ENCODE measurements around the gene MAK.

Gene MAK

DNA sequence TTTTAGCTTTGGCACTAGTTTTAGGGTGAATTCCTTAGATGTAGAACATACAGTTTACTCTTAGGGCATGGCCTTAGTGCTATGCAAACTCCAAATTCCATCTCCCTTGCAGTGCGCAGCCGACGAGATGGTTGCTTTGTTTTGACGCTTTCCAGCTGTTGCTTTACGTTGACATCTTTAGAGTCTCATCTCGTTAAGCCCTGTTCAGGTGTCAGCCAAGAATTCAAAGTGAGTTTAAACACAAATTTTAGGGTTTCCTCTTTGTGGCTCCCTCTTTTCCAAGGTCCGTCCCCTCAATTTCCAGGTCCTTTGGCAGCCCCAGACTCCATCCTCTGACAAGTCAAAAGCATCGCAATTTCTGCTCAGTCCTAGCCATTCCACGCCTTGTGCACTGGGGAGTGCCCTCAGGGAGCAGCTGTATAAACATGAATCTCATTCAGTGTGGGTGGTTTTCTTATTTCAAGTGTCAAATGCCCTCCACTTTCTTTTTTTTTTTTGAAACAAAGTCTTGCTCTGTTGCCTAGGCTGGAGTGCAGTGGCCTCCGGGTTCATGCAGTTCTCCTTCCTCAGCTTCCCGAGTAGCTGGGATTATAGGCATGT is 14.1 kb upstream of the MAK start:
- no peak overlapping the region for H3K9ac ChIP-seq (ENCODE audit: low read length)
- no peak for DNase-seq
- no peaks in the 10 kb centered on the region for H3K79me2 ChIP-seq (ENCODE audit: low read length)
- peaks cover 3% of the 10 kb centered on the region; the same call in 1 of the 2 replicates for H3K4me1 ChIP-seq (ENCODE audit: low read length)
- H3K9me3 ChIP-seq (replicated peaks; ENCODE audit: insufficient read depth, low read length), result no peaks in the 10 kb centered on the region
- no peaks in the 10 kb centered on the region for H3K27me3 ChIP-seq (replicated peaks; ENCODE audit: insufficient read depth, low read length)
- no peaks in the 10 kb centered on the region for H4K20me1 ChIP-seq (ENCODE audit: insufficient read depth, low read length)
- H2AFZ ChIP-seq (ENCODE audit: low read length), result no peak overlapping the region
- H3F3A ChIP-seq (ENCODE audit: insufficient read depth, low read length), result peaks cover 4% of the 10 kb centered on the region; the same call in 1 of the 2 replicates
- H3K36me3 ChIP-seq (replicated peaks; ENCODE audit: insufficient read depth, low read length), result no peaks in the 10 kb centered on the region
- TF ChIP-seq EZH2phosphoT487 (IDR thresholded peaks at IDR 0.05; ENCODE audit: low read length) (no peak), EZH2 (optimal IDR thresholded peaks at IDR 0.05; ENCODE audit: low read depth, low read length) (no peak)
- TF ChIP-seq, protein P1, sequence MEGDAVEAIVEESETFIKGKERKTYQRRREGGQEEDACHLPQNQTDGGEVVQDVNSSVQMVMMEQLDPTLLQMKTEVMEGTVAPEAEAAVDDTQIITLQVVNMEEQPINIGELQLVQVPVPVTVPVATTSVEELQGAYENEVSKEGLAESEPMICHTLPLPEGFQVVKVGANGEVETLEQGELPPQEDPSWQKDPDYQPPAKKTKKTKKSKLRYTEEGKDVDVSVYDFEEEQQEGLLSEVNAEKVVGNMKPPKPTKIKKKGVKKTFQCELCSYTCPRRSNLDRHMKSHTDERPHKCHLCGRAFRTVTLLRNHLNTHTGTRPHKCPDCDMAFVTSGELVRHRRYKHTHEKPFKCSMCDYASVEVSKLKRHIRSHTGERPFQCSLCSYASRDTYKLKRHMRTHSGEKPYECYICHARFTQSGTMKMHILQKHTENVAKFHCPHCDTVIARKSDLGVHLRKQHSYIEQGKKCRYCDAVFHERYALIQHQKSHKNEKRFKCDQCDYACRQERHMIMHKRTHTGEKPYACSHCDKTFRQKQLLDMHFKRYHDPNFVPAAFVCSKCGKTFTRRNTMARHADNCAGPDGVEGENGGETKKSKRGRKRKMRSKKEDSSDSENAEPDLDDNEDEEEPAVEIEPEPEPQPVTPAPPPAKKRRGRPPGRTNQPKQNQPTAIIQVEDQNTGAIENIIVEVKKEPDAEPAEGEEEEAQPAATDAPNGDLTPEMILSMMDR (IDR thresholded peaks at IDR 0.05; ENCODE audit: low read length), result no peak
- H3K4me3 ChIP-seq (ENCODE audit: low read length), result no peak overlapping the region
- H3K27ac ChIP-seq (ENCODE audit: low read length), result no peak overlapping the region
- no peaks in the 10 kb centered on the region for H3K9me2 ChIP-seq (replicated peaks; ENCODE audit: insufficient read depth, low read length)
- H3K4me2 ChIP-seq (ENCODE audit: low read depth, low read length), result no peak overlapping the region

DNA sequence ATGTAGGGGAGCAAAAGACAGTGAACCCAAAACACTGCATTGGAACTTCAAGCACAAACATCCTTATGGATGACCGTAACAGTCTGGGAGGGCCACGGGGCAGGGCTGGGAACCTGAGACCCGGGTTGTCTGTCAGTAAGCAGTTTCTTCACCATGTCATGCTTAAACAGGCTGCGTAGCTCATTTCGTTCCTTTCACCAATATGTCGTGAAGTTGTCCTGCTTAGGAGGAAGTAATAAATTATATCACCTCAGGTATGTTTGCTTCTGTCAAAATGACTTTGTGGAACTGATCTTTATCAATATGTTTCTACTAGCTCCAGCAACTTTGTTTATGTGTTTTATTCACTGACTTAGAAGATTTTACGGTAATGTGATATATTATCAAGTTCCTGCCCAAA is 12.4 kb upstream of the MAK start:
- Histone ChIP-seq H3K9me2 (replicated peaks; ENCODE audit: insufficient read depth, low read length) (no peaks in the 10 kb centered on the region), H2AFZ (ENCODE audit: low read length) (no peak overlapping the region), H3K27ac (ENCODE audit: low read length) (no peak overlapping the region), H3K27me3 (replicated peaks; ENCODE audit: insufficient read depth, low read length) (no peaks in the 10 kb centered on the region), H3K4me3 (ENCODE audit: low read length) (no peak overlapping the region), H3K4me1 (ENCODE audit: low read length) (peaks cover 3% of the 10 kb centered on the region; the same call in 1 of the 2 replicates), H3K9me3 (replicated peaks; ENCODE audit: insufficient read depth, low read length) (no peaks in the 10 kb centered on the region), H3K36me3 (replicated peaks; ENCODE audit: insufficient read depth, low read length) (no peaks in the 10 kb centered on the region), H3K4me2 (ENCODE audit: low read depth, low read length) (no peak overlapping the region), H4K20me1 (ENCODE audit: insufficient read depth, low read length) (no peaks in the 10 kb centered on the region), H3K9ac (ENCODE audit: low read length) (no peak overlapping the region), H3F3A (ENCODE audit: insufficient read depth, low read length) (peaks cover 4% of the 10 kb centered on the region; the same call in 1 of the 2 replicates), H3K79me2 (ENCODE audit: low read length) (no peaks in the 10 kb centered on the region)
- no peak for TF ChIP-seq EZH2phosphoT487 (IDR thresholded peaks at IDR 0.05; ENCODE audit: low read length)
- TF ChIP-seq, protein P1 (IDR thresholded peaks at IDR 0.05; ENCODE audit: low read length), result no peak
- TF ChIP-seq EZH2 (optimal IDR thresholded peaks at IDR 0.05; ENCODE audit: low read depth, low read length), result no peak
- DNase-seq, result no peak

GRCh38 chr6:10849901-10850300 is 11.6 kb upstream of the MAK start:
- peaks cover 3% of the 10 kb centered on the region; the same call in 1 of the 2 replicates for H3F3A ChIP-seq (ENCODE audit: insufficient read depth, low read length)
- TF ChIP-seq EZH2phosphoT487 (IDR thresholded peaks at IDR 0.05; ENCODE audit: low read length) (no peak), EZH2 (optimal IDR thresholded peaks at IDR 0.05; ENCODE audit: low read depth, low read length) (no peak)
- TF ChIP-seq, protein P1 (IDR thresholded peaks at IDR 0.05; ENCODE audit: low read length), result no peak

More at GRCh38 chr6:10849901-10850300, 11.6 kb upstream of the MAK start:
- Histone ChIP-seq H4K20me1 (ENCODE audit: insufficient read depth, low read length) (no peaks in the 10 kb centered on the region), H3K9me3 (replicated peaks; ENCODE audit: insufficient read depth, low read length) (no peaks in the 10 kb centered on the region), H3K79me2 (ENCODE audit: low read length) (no peaks in the 10 kb centered on the region), H3K4me1 (ENCODE audit: low read length) (peaks cover 2% of the 10 kb centered on the region; the same call in 1 of the 2 replicates), H3K27ac (ENCODE audit: low read length) (no peak overlapping the region), H3K36me3 (replicated peaks; ENCODE audit: insufficient read depth, low read length) (no peaks in the 10 kb centered on the region), H3K4me2 (ENCODE audit: low read depth, low read length) (no peak overlapping the region), H3K4me3 (ENCODE audit: low read length) (no peak overlapping the region), H3K27me3 (replicated peaks; ENCODE audit: insufficient read depth, low read length) (no peaks in the 10 kb centered on the region), H2AFZ (ENCODE audit: low read length) (no peak overlapping the region), H3K9me2 (replicated peaks; ENCODE audit: insufficient read depth, low read length) (no peaks in the 10 kb centered on the region), H3K9ac (ENCODE audit: low read length) (no peak overlapping the region)
- no peak for DNase-seq

Data from MM.1S (cell line).